Prostate gland (tissue), 2 donors: ENCODE data around the gene GRM8.

Source experiments
- CTCF ChIP-seq, 4 experiments: fragments of 200-600 bp in 2 of 4; fragments of 450-650 bp in 2 of 4; sonication (generic) in 2 of 4; IDR thresholded peaks; 1 replicate in 3 of 4; 2 replicates in 1 of 4; pipeline ENCODE4 v1.5.1; 2016 to 2019; ENCODE audit warnings: antibody characterized with exemption in 4 of 4, mild to moderate bottlenecking in 2 of 4, moderate library complexity in 2 of 4
- POLR2A ChIP-seq: fragments of 450-650 bp; IDR thresholded peaks from one replicate; pipeline ENCODE4 v1.6.1; 2016; ENCODE audit warnings: antibody characterized with exemption, mild to moderate bottlenecking
- POLR2AphosphoS5 ChIP-seq: sonication (generic); formaldehyde crosslinking; IDR thresholded peaks from one replicate; pipeline ENCODE4 v1.6.1; 2017; ENCODE audit warnings: antibody characterized with exemption

GRCh38 chr7:127041689-127042452, 210.9 kb downstream of the GRM8 start:
- TF ChIP-seq CTCF (IDR thresholded peaks at IDR 0.05) (no peak), POLR2A (no peak), POLR2AphosphoS5 (no peak)
